Measurements from ENCODE around the gene GLS. TPM values are rescaled to one million over a fixed set of nuclear protein-coding genes. Genes with fewer than 3 reads are reported as not detected.

GLS gene
- total and polyA plus RNA-seq, 4 donors: 59.4 to 425 (median 227) TPM

DNA sequence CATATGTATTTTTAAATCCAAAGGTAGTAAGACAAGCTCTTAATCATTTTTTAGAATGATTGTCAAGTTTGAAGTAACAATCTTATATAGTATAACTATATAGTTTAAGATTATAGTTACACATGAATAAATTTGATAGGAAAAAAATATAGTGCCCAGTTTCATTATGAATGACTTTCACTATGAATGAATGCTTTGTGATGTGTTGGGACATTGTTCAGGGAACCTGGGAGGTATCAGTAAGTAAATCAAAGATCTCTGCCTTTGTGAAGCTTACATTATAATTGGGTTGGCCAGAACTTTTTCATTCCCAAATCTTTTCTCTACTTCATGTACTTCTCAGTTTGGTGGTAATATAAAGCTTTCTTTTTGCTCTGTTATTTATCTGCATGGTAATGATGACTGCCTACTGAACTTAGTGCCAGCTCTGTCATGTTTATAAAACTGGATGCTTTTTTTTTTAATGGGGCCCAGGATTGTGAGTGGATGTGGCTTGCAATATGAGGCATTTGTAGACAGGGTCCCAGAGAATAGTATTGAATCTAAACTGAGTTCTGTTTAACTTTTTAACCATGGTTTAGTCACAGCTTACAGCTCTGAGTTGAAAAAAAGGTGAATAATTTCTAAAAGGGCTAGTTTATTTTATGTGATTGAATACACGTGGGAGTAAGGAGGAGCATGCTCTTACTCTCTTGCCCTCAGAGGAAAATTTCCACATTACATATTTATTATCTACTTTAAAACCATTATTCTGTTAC is 23.3 kb downstream of the GLS start:
- intact Hi-C loops (cut with DNase I): loop anchor here in 1 of 2 donors (5.0 kb wide), 1 partner anchor 33 kb away; no protein-coding TSS in a partner anchor
- peaks cover 0 to 2% of the 10 kb centered on the region in 2 donors for H3K36me3 ChIP-seq (ENCODE audit: control insufficient read depth in 1 of 2, insufficient read depth in 2 of 2, low read length in 1 of 2)

GRCh38 chr2:190904640-190905261 is 24.1 kb downstream of the GLS start:
- Histone ChIP-seq H3K27me3 (ENCODE audit: control insufficient read depth in 1 of 2, insufficient read depth in 2 of 2, low read length in 1 of 2) (no peaks in the 10 kb centered on the region), H3K27ac (ENCODE audit: low read depth in 1 of 2, low read length in 2 of 2) (peak overlapping the region in 1 of 2 donors; percentile 14), H3K9me3 (ENCODE audit: control insufficient read depth, low read length) (no peaks in the 10 kb centered on the region), H3K4me3 (ENCODE audit: low read length in 2 of 2) (no peak overlapping the region), H3K4me1 (ENCODE audit: control insufficient read depth in 1 of 2, insufficient read depth in 2 of 2, low read length in 2 of 2) (no peaks in the 10 kb centered on the region), H3K36me3 (ENCODE audit: control insufficient read depth in 1 of 2, insufficient read depth in 2 of 2, low read length in 1 of 2) (peaks cover 0 to 2% of the 10 kb centered on the region in 2 donors)
- ATAC-seq (ENCODE audit: low FRiP score) (no peak), DNase-seq (no peak)
- 32 to 49% methylated on average over 3 of the region's 3 CpGs for WGBS, 2 donors
- intact Hi-C loops (cut with DNase I): loop anchor here in 1 of 2 donors (5.0 kb wide), 1 partner anchor 33 kb away; no protein-coding TSS in a partner anchor

More for the DNA sequence above, 23.3 kb downstream of the GLS start:
- WGBS, 2 donors: 5 to 6% methylated on average over 1 of the region's 1 CpG
- ATAC-seq (ENCODE audit: low FRiP score): no peak
- H3K27me3 ChIP-seq (ENCODE audit: control insufficient read depth in 1 of 2, insufficient read depth in 2 of 2, low read length in 1 of 2): no peaks in the 10 kb centered on the region
- DNase-seq: no peak
- H3K4me1 ChIP-seq (ENCODE audit: control insufficient read depth in 1 of 2, insufficient read depth in 2 of 2, low read length in 2 of 2): no peaks in the 10 kb centered on the region
- H3K9me3 ChIP-seq (ENCODE audit: control insufficient read depth, low read length): no peaks in the 10 kb centered on the region
- no peak overlapping the region for H3K4me3 ChIP-seq (ENCODE audit: low read length in 2 of 2)
- peak overlapping the region in 1 of 2 donors; percentile 14 for H3K27ac ChIP-seq (ENCODE audit: low read depth in 1 of 2, low read length in 2 of 2)

DNA sequence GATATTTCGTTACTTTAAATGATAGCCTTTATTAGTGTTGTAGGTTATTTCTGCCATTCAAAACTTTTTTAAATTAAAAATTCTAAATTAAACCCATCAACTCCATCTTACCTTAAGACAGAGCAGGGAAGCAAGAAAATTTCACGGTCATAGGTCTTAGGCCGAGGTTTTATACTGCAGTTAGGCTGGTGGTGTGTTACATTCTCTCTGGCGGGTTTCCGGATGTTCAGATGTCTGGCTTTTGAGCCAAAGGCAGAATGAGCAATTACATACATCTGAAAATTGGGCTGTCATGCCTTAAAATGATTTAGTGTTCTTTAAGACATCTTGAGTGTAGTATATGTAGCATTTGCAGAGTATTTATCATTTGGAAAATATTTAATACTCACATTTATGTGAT is 27.9 kb downstream of the GLS start:
- WGBS, 2 donors: 78 to 83% methylated on average over 5 of the region's 5 CpGs
- intact Hi-C loops (cut with DNase I): no loop called here

DNA sequence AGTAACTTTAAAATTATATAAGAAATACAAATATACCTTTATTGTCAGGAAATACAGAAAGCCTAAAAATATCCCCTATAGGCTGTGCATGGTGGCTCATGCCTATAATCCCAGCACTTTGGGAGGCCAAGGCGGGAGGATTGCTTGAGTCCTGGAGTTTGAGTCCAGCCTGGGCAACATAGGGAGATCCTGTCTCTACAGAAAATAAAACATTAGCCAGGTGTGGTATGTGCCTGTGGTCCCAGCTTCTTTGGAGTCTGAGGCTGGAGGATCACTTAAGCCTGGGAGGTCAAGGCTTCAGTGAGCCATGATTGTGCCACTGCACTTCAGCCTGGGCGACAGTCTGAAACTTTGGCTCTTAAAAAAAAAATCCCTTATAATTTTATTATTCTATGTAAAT is 29.1 kb downstream of the GLS start:
- DNase-seq (no peak), ATAC-seq (ENCODE audit: low FRiP score) (no peak)
- Histone ChIP-seq H3K36me3 (ENCODE audit: control insufficient read depth in 1 of 2, insufficient read depth in 2 of 2, low read length in 1 of 2) (peaks cover 0 to 2% of the 10 kb centered on the region in 2 donors), H3K27ac (ENCODE audit: low read depth in 1 of 2, low read length in 2 of 2) (peak overlapping the region in 1 of 2 donors; percentile 28), H3K9me3 (ENCODE audit: control insufficient read depth, low read length) (no peaks in the 10 kb centered on the region), H3K4me1 (ENCODE audit: control insufficient read depth in 1 of 2, insufficient read depth in 2 of 2, low read length in 2 of 2) (peaks cover 0 to 2% of the 10 kb centered on the region in 2 donors), H3K27me3 (ENCODE audit: control insufficient read depth in 1 of 2, insufficient read depth in 2 of 2, low read length in 1 of 2) (no peaks in the 10 kb centered on the region), H3K4me3 (ENCODE audit: low read length in 2 of 2) (no peak overlapping the region)
- WGBS, 2 donors: 92% methylated on average over 2 of the region's 2 CpGs
- intact Hi-C loops (cut with DNase I): no loop called here

More for the DNA sequence above, 27.9 kb downstream of the GLS start:
- no peaks in the 10 kb centered on the region for H3K4me1 ChIP-seq (ENCODE audit: control insufficient read depth in 1 of 2, insufficient read depth in 2 of 2, low read length in 2 of 2)
- no peaks in the 10 kb centered on the region for H3K36me3 ChIP-seq (ENCODE audit: control insufficient read depth in 1 of 2, insufficient read depth in 2 of 2, low read length in 1 of 2)
- no peak overlapping the region for H3K27ac ChIP-seq (ENCODE audit: low read depth in 1 of 2, low read length in 2 of 2)
- no peaks in the 10 kb centered on the region for H3K9me3 ChIP-seq (ENCODE audit: control insufficient read depth, low read length)
- H3K4me3 ChIP-seq (ENCODE audit: low read length in 2 of 2): no peak overlapping the region
- H3K27me3 ChIP-seq (ENCODE audit: control insufficient read depth in 1 of 2, insufficient read depth in 2 of 2, low read length in 1 of 2): no peaks in the 10 kb centered on the region
- ATAC-seq (ENCODE audit: low FRiP score) (no peak), DNase-seq (no peak)

- DNase-seq (no peak), ATAC-seq (ENCODE audit: low FRiP score) (no peak)
- no peaks in the 10 kb centered on the region for H3K9me3 ChIP-seq (ENCODE audit: control insufficient read depth, low read length)
- H3K36me3 ChIP-seq (ENCODE audit: control insufficient read depth in 1 of 2, insufficient read depth in 2 of 2, low read length in 1 of 2): peaks cover 0 to 2% of the 10 kb centered on the region in 2 donors
- WGBS, 2 donors: 20 to 21% methylated on average over 3 of the region's 3 CpGs
- peaks cover 0 to 2% of the 10 kb centered on the region in 2 donors for H3K4me1 ChIP-seq (ENCODE audit: control insufficient read depth in 1 of 2, insufficient read depth in 2 of 2, low read length in 2 of 2)
- H3K27me3 ChIP-seq (ENCODE audit: control insufficient read depth in 1 of 2, insufficient read depth in 2 of 2, low read length in 1 of 2): no peaks in the 10 kb centered on the region
- H3K4me3 ChIP-seq (ENCODE audit: low read length in 2 of 2): no peak overlapping the region
- no peak overlapping the region for H3K27ac ChIP-seq (ENCODE audit: low read depth in 1 of 2, low read length in 2 of 2)
- intact Hi-C loops (cut with DNase I): no loop called here
Measured at GRCh38 chr2:190910341-190911136, 29.9 kb downstream of the GLS start.

GRCh38 chr2:190911813-190912212 is 31.2 kb downstream of the GLS start:
- peaks cover 0 to 2% of the 10 kb centered on the region in 2 donors for H3K36me3 ChIP-seq (ENCODE audit: control insufficient read depth in 1 of 2, insufficient read depth in 2 of 2, low read length in 1 of 2)
- H3K9me3 ChIP-seq (ENCODE audit: control insufficient read depth, low read length): no peaks in the 10 kb centered on the region
- H3K4me3 ChIP-seq (ENCODE audit: low read length in 2 of 2): no peak overlapping the region
- 68 to 69% methylated on average over 3 of the region's 3 CpGs for WGBS, 2 donors
- intact Hi-C loops (cut with DNase I): no loop called here
- no peaks in the 10 kb centered on the region for H3K27me3 ChIP-seq (ENCODE audit: control insufficient read depth in 1 of 2, insufficient read depth in 2 of 2, low read length in 1 of 2)
- H3K27ac ChIP-seq (ENCODE audit: low read depth in 1 of 2, low read length in 2 of 2): peak overlapping the region in 1 of 2 donors; percentile 82
- H3K4me1 ChIP-seq (ENCODE audit: control insufficient read depth in 1 of 2, insufficient read depth in 2 of 2, low read length in 2 of 2): peaks cover 0 to 2% of the 10 kb centered on the region in 2 donors
- DNase-seq: no peak
- ATAC-seq (ENCODE audit: low FRiP score): no peak

GRCh38 chr2:190912726-190913125 is 32.1 kb downstream of the GLS start:
- Histone ChIP-seq H3K27me3 (ENCODE audit: control insufficient read depth in 1 of 2, insufficient read depth in 2 of 2, low read length in 1 of 2) (no peaks in the 10 kb centered on the region), H3K36me3 (ENCODE audit: control insufficient read depth in 1 of 2, insufficient read depth in 2 of 2, low read length in 1 of 2) (peaks cover 0 to 2% of the 10 kb centered on the region in 2 donors), H3K4me1 (ENCODE audit: control insufficient read depth in 1 of 2, insufficient read depth in 2 of 2, low read length in 2 of 2) (peaks cover 0 to 2% of the 10 kb centered on the region in 2 donors), H3K9me3 (ENCODE audit: control insufficient read depth, low read length) (no peaks in the 10 kb centered on the region), H3K4me3 (ENCODE audit: low read length in 2 of 2) (no peak overlapping the region), H3K27ac (ENCODE audit: low read depth in 1 of 2, low read length in 2 of 2) (peak overlapping the region in 1 of 2 donors; percentile 28)
- 27 to 35% methylated on average over 5 of the region's 5 CpGs for WGBS, 2 donors
- intact Hi-C loops (cut with DNase I): no loop called here
- DNase-seq: no peak
- no peak for ATAC-seq (ENCODE audit: low FRiP score)

DNA sequence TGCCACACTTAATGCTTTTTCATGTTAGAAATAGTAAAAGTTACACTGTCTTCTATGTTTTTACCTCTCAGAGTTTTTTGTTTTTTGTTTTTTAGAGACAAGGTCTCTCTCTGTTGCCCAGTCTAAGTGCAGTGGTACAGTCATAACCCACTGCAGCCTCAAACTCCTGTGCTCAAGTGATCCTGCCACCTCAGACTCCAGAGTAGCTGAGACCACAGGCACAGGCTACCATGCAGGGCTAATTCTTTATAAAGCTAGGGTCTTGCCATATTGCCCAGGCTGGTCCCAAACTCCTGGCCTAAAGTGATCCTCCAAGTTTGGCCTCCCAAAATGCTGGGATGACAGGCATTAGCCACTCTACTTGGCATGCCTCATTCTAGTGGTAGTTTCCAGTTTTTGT is 33.1 kb downstream of the GLS start:
- Histone ChIP-seq H3K9me3 (ENCODE audit: control insufficient read depth, low read length) (no peaks in the 10 kb centered on the region), H3K4me3 (ENCODE audit: low read length in 2 of 2) (no peak overlapping the region), H3K4me1 (ENCODE audit: control insufficient read depth in 1 of 2, insufficient read depth in 2 of 2, low read length in 2 of 2) (peaks cover 0 to 2% of the 10 kb centered on the region in 2 donors), H3K36me3 (ENCODE audit: control insufficient read depth in 1 of 2, insufficient read depth in 2 of 2, low read length in 1 of 2) (peaks cover 0 to 4% of the 10 kb centered on the region in 2 donors), H3K27me3 (ENCODE audit: control insufficient read depth in 1 of 2, insufficient read depth in 2 of 2, low read length in 1 of 2) (no peaks in the 10 kb centered on the region), H3K27ac (ENCODE audit: low read depth in 1 of 2, low read length in 2 of 2) (peak overlapping the region in 1 of 2 donors; percentile 57)
- DNase-seq (no peak), ATAC-seq (ENCODE audit: low FRiP score) (no peak)
- intact Hi-C loops (cut with DNase I): no loop called here
